ENCODE measurements around the gene PNPLA7. TPM values are rescaled to one million over a fixed set of nuclear protein-coding genes. Genes with fewer than 3 reads are reported as not detected.

Gene PNPLA7
- total and polyA plus RNA-seq, 5 donors, result 5.5 to 13.0 (median 7.6) TPM

DNA sequence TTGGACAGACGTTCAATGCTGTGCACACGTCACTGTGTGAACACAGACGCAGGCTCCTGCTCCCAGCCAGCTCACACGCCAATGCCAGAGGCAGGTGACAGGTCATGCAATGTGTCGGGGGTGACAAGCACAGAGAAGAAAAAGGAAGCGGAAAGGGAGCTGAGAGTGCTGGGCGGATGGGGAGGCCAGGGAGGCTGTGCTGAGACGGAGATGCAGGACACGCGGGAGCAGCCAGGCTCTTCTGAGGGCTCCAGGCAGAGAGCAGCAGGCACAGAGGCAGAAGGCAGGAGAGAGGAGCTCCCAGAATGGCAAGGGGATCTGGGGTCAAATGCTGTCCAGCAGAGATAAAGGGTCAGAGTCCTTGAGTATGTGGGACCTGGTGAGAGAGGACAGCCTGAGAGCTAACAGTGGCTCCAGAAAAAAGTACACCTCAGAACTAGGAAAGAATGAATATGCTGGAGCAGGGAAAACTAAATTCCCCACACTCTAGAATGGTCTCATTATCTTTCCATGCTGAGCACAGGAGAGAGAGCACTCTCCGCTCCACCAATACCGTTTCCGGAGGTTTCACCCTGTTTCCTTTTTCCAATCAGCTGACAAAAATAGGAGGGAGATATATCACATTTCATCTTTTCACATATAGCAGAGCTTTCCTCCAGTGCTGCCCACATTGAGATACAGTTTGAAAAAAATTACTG is 58.3 kb downstream of the PNPLA7 start:
- Histone ChIP-seq H3K4me1 (ENCODE audit: control insufficient read depth, insufficient read depth, low read length) (no peaks in the 10 kb centered on the region), H3K27me3 (ENCODE audit: control insufficient read depth, insufficient read depth) (no peaks in the 10 kb centered on the region), H3K4me3 (ENCODE audit: low read length) (no peak overlapping the region), H3K27ac (ENCODE audit: low read length) (no peak overlapping the region), H3K9me3 (ENCODE audit: control insufficient read depth, low read length) (no peaks in the 10 kb centered on the region)
- no peak for ATAC-seq
- intact Hi-C loops (cut with DNase I), result no loop called here
- DNase-seq, result peak in 1 of 3 donors; percentile 6
- 90% methylated on average over 13 of the region's 13 CpGs for WGBS

GRCh38 chr9:137490532-137491186 is 59.5 kb downstream of the PNPLA7 start:
- no peak for ATAC-seq
- 89% methylated on average over 9 of the region's 9 CpGs for WGBS

GRCh38 chr9:137488906-137489305 is 61.3 kb downstream of the PNPLA7 start:
- no peaks in the 10 kb centered on the region for H3K27me3 ChIP-seq (ENCODE audit: control insufficient read depth, insufficient read depth)
- no peak for ATAC-seq
- WGBS, result 94% methylated on average over 6 of the region's 6 CpGs
- no peaks in the 10 kb centered on the region for H3K4me1 ChIP-seq (ENCODE audit: control insufficient read depth, insufficient read depth, low read length)
- no peaks in the 10 kb centered on the region for H3K9me3 ChIP-seq (ENCODE audit: control insufficient read depth, low read length)
- H3K4me3 ChIP-seq (ENCODE audit: low read length), result no peak overlapping the region
- H3K27ac ChIP-seq (ENCODE audit: low read length), result no peak overlapping the region
- intact Hi-C loops (cut with DNase I), result no loop called here
- no peak for DNase-seq

More at GRCh38 chr9:137490532-137491186, 59.5 kb downstream of the PNPLA7 start:
- intact Hi-C loops (cut with DNase I), result no loop called here
- Histone ChIP-seq H3K27me3 (ENCODE audit: control insufficient read depth, insufficient read depth) (no peaks in the 10 kb centered on the region), H3K4me1 (ENCODE audit: control insufficient read depth, insufficient read depth, low read length) (no peaks in the 10 kb centered on the region), H3K9me3 (ENCODE audit: control insufficient read depth, low read length) (no peaks in the 10 kb centered on the region), H3K27ac (ENCODE audit: low read length) (no peak overlapping the region), H3K4me3 (ENCODE audit: low read length) (no peak overlapping the region)
- DNase-seq, result no peak

DNA sequence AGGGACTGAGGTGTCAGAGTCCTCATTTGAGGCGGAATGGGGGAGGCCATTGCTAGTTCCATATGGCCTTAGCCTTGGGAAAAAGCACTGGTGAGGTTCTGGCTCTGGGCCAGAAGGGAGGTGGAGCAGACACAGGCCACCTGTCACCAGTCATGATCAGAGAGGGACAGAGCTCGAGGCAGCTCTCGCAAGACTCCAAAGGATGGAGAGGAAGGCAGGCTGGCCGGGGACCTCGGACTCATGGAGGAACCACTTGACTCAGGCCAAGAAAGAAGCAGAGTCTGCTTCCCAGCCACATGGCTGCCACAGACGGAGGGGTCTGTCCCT is 61.9 kb downstream of the PNPLA7 start:
- peak in 1 of 3 donors; percentile 15 for DNase-seq
- Histone ChIP-seq H3K9me3 (ENCODE audit: control insufficient read depth, low read length) (no peaks in the 10 kb centered on the region), H3K27ac (ENCODE audit: low read length) (no peak overlapping the region), H3K4me3 (ENCODE audit: low read length) (no peak overlapping the region), H3K27me3 (ENCODE audit: control insufficient read depth, insufficient read depth) (no peaks in the 10 kb centered on the region), H3K4me1 (ENCODE audit: control insufficient read depth, insufficient read depth, low read length) (no peaks in the 10 kb centered on the region)
- ATAC-seq, result no peak
- intact Hi-C loops (cut with DNase I), result no loop called here
- 81% methylated on average over 6 of the region's 6 CpGs for WGBS

DNA sequence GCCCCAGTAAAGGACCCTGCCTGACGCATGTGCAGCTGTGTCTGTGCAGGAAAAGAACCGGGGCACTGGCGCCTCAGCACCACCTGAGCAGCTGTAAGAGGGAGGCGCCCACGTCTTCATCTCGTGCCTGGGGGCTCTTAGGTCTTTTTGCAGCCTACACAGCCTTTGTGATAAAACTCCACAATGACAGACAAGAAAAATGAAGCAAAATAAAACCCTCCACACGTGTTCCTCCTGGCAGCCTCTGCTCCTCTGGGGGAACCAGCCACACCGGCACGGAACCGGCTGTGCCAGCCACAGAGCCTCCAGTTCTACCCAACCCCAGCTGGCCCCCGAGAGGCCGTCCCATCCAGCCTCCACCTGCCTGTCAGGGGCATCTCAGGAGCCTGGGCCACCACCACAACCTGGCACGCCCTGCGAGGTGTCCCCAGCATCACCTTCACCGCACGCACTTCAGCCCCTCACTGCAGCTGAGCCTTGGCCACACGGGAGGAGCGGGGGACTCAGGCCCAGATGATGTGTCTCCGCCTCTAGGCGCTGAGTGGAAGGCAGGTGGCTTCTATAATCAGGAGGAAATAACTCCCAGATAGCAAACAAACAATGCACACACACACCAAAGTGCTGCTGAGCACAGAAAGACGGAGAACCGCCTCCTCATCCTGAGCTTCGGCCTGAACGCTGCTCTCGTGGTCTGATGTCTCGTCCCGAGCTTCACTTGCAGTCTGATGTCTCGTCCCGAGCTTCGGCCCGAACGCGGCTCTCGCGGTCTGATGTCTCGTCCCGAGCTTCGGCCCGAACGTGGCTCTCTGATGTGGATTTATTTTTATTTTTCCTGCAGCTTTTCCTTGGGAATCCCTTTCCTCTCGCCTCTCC is 62.5 kb downstream of the PNPLA7 start:
- Histone ChIP-seq H3K4me3 (ENCODE audit: low read length) (no peak overlapping the region), H3K27me3 (ENCODE audit: control insufficient read depth, insufficient read depth) (no peaks in the 10 kb centered on the region), H3K27ac (ENCODE audit: low read length) (no peak overlapping the region), H3K4me1 (ENCODE audit: control insufficient read depth, insufficient read depth, low read length) (no peaks in the 10 kb centered on the region), H3K9me3 (ENCODE audit: control insufficient read depth, low read length) (no peaks in the 10 kb centered on the region)
- DNase-seq, result peak in 1 of 3 donors; percentile 40
- 67% methylated on average over 41 of the region's 41 CpGs for WGBS
- intact Hi-C loops (cut with DNase I), result no loop called here
- no peak for ATAC-seq

DNA sequence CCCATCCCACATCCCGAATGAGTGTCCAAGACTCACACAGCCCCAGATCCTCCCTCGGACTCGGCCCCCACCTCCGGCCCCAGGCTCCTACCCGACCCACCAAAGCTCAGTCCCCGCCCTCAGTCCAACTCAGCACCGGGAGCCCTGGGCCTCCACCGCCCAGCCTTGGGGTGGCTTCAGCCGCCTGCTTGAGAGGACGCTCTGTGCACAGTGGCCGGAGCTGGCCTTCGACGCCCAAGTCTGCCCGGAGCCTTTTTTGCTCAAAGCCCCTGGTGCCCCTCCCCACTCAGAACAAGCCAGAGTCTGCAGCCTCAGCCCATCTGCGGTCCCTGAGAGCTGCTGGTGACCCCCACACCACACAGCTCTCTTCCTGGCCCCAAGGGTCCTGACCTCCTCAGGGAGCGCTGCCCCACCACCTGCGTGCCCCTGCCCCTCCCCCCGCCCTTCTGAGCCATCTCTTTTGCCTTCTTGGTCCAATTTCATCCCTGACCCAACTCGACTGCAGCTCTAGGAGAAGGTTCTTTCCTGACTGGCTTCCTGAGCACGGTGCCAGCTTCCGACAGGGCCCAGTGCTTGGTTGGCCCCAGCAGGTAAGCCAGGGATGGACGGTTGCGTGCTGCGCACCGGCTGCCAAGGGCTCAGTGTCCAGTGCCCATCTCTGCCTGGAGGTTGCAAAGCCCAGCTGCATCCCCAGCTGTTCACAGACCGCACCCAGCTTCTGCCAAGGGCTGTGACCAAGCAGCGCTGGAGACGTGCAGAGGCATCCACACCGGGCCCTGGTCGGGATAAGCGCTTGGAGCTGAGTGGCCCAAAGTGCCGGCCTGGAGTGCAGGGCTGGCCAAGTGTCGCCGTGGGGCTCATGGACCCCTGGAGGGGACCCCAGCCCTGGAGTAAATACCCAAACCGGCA is 63.4 kb downstream of the PNPLA7 start:
- no peak overlapping the region for H3K4me3 ChIP-seq (ENCODE audit: low read length)
- no peak for ATAC-seq
- 78% methylated on average over 35 of the region's 35 CpGs for WGBS
- intact Hi-C loops (cut with DNase I), result no loop called here
- H3K9me3 ChIP-seq (ENCODE audit: control insufficient read depth, low read length), result no peaks in the 10 kb centered on the region
- no peaks in the 10 kb centered on the region for H3K27me3 ChIP-seq (ENCODE audit: control insufficient read depth, insufficient read depth)
- H3K27ac ChIP-seq (ENCODE audit: low read length), result no peak overlapping the region
- peak in 1 of 3 donors; percentile 20 for DNase-seq
- no peaks in the 10 kb centered on the region for H3K4me1 ChIP-seq (ENCODE audit: control insufficient read depth, insufficient read depth, low read length)

DNA sequence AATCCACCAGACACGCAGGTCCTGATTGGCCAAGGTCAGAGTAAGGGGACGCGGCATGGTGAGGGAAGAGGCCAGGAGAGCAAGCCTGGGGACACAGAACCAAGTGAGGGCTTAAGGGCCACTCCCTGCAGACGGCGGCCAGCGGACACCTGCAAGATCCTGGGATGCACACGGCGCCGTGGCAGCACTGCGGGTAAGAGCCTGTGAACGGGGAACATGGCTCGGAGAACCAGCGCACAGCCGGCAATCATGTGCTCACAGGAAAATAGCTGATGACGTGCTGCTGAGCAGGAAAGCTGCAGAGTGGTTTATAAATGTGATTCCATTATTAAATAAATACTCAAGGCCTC is 64.1 kb downstream of the PNPLA7 start:
- DNase-seq (peak in 1 of 3 donors; percentile 17), ATAC-seq (no peak)
- WGBS, result 89% methylated on average over 15 of the region's 15 CpGs
- no peak overlapping the region for H3K27ac ChIP-seq (ENCODE audit: low read length)
- H3K27me3 ChIP-seq (ENCODE audit: control insufficient read depth, insufficient read depth), result no peaks in the 10 kb centered on the region
- H3K4me1 ChIP-seq (ENCODE audit: control insufficient read depth, insufficient read depth, low read length), result no peaks in the 10 kb centered on the region
- H3K9me3 ChIP-seq (ENCODE audit: control insufficient read depth, low read length), result no peaks in the 10 kb centered on the region
- H3K4me3 ChIP-seq (ENCODE audit: low read length), result no peak overlapping the region
- intact Hi-C loops (cut with DNase I), result no loop called here

GRCh38 chr9:137485343-137486140 is 64.7 kb downstream of the PNPLA7 start:
- DNase-seq, result peak in 1 of 3 donors; percentile 31
- WGBS, result 91% methylated on average over 26 of the region's 26 CpGs
- no peaks in the 10 kb centered on the region for H3K9me3 ChIP-seq (ENCODE audit: control insufficient read depth, low read length)
- H3K27ac ChIP-seq (ENCODE audit: low read length), result no peak overlapping the region
- no peaks in the 10 kb centered on the region for H3K4me1 ChIP-seq (ENCODE audit: control insufficient read depth, insufficient read depth, low read length)
- H3K4me3 ChIP-seq (ENCODE audit: low read length), result no peak overlapping the region
- intact Hi-C loops (cut with DNase I), result no loop called here
- no peaks in the 10 kb centered on the region for H3K27me3 ChIP-seq (ENCODE audit: control insufficient read depth, insufficient read depth)
- ATAC-seq, result no peak

DNA sequence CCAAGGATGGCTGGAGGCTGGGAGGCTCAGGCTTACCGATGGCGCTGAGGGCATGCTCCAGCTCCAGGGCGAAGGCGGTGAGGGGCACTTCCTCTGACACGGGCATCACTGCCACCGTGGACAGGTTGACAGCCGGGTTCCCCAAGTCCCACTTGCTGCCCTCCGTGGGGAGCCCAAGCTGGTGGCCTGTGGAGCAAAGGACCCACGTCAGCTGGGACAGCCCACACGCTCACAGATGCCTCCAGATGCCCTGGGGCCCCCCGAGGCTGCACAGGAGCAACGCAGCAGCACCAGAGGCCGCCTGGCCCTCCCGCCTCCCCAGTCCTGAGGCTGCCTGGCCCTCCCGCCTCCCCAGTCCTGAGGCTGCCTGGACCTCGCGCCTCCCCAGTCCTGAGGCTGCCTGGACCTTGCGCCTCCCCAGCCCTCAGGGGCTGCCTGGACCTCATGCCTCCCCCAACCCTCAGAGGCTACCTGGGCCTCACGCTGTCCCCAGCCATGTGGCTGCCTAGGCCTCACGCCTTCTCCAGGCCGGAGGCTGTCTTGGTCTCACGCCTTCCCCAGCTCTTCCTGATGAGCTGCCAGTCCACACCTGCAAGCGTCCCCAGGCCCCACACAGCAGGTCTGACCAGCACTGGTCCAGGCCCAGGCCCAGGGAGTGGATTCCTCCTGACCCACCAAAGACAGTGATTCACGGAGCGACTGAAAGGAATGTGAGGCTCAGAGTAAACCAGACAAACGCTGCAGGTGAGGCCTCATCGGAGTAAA is 65.5 kb downstream of the PNPLA7 start:
- no peaks in the 10 kb centered on the region for H3K9me3 ChIP-seq (ENCODE audit: control insufficient read depth, low read length)
- no peak overlapping the region for H3K27ac ChIP-seq (ENCODE audit: low read length)
- intact Hi-C loops (cut with DNase I), result no loop called here
- WGBS, result 91% methylated on average over 27 of the region's 27 CpGs
- H3K4me1 ChIP-seq (ENCODE audit: control insufficient read depth, insufficient read depth, low read length), result no peaks in the 10 kb centered on the region
- peak in 1 of 3 donors; percentile 33 for DNase-seq
- no peaks in the 10 kb centered on the region for H3K27me3 ChIP-seq (ENCODE audit: control insufficient read depth, insufficient read depth)
- no peak for ATAC-seq
- H3K4me3 ChIP-seq (ENCODE audit: low read length), result no peak overlapping the region
